Measurements from ENCODE around the gene SYNGAP1.
"Not testable (repeated sequence)": the region's sequence is repeated elsewhere in the genome, so short reads cannot be mapped to it uniquely, and the experiment has no call there.

The SYNGAP1 gene

GRCh38 chr6:33399881-33400280, 20.0 kb upstream of the SYNGAP1 start:
- in situ Hi-C loops (cut with MboI; ENCODE audit: low sequenced_read_pairs) = not testable (repeated sequence)

- in situ Hi-C loops (cut with MboI; ENCODE audit: low sequenced_read_pairs) = no loop called here
Measured at GRCh38 chr6:33404884-33405283, 15.0 kb upstream of the SYNGAP1 start.

GRCh38 chr6:33405386-33405940, 14.4 kb upstream of the SYNGAP1 start:
- in situ Hi-C loops (cut with MboI; ENCODE audit: low sequenced_read_pairs) = no loop called here

GRCh38 chr6:33406126-33406525, 13.7 kb upstream of the SYNGAP1 start:
- in situ Hi-C loops (cut with MboI; ENCODE audit: low sequenced_read_pairs) = no loop called here

- in situ Hi-C loops (cut with MboI; ENCODE audit: low sequenced_read_pairs) = no loop called here
Measured at GRCh38 chr6:33407132-33407718, 12.6 kb upstream of the SYNGAP1 start.

- in situ Hi-C loops (cut with MboI; ENCODE audit: low sequenced_read_pairs) = no loop called here
Measured at GRCh38 chr6:33410050-33410710, 9.7 kb upstream of the SYNGAP1 start.

- in situ Hi-C loops (cut with MboI; ENCODE audit: low sequenced_read_pairs) = no loop called here
Measured at GRCh38 chr6:33410711-33411631, 8.9 kb upstream of the SYNGAP1 start, which contains the start of gene PHF1. Gene PHF1, plus strand, starts transcription at chr6:33411014. Its CDS starts 1,250 bp downstream, at chr6:33412264.

GRCh38 chr6:33411632-33412005, 8.2 kb upstream of the SYNGAP1 start:
- in situ Hi-C loops (cut with MboI; ENCODE audit: low sequenced_read_pairs) = no loop called here

- in situ Hi-C loops (cut with MboI; ENCODE audit: low sequenced_read_pairs) = no loop called here
Measured at GRCh38 chr6:33412140-33413009, 7.5 kb upstream of the SYNGAP1 start.

GRCh38 chr6:33413241-33414120, 6.4 kb upstream of the SYNGAP1 start:
- in situ Hi-C loops (cut with MboI; ENCODE audit: low sequenced_read_pairs) = no loop called here

- in situ Hi-C loops (cut with MboI; ENCODE audit: low sequenced_read_pairs) = no loop called here
Measured at GRCh38 chr6:33414592-33415271, 5.1 kb upstream of the SYNGAP1 start.

GRCh38 chr6:33415831-33416230, 4.0 kb upstream of the SYNGAP1 start:
- in situ Hi-C loops (cut with MboI; ENCODE audit: low sequenced_read_pairs) = no loop called here

- in situ Hi-C loops (cut with MboI; ENCODE audit: low sequenced_read_pairs) = no loop called here
Measured at GRCh38 chr6:33416386-33417127, 3.3 kb upstream of the SYNGAP1 start.

- in situ Hi-C loops (cut with MboI; ENCODE audit: low sequenced_read_pairs) = no loop called here
Measured at GRCh38 chr6:33417128-33417902, 2.5 kb upstream of the SYNGAP1 start.

- in situ Hi-C loops (cut with MboI; ENCODE audit: low sequenced_read_pairs) = no loop called here
Measured at GRCh38 chr6:33417903-33418689, 1.8 kb upstream of the SYNGAP1 start, which contains the start of gene CUTA. Gene CUTA, minus strand, starts transcription at chr6:33418107. Its CDS starts 107 bp downstream, at chr6:33418000.

GRCh38 chr6:33418690-33419291, 1.1 kb upstream of the SYNGAP1 start:
- in situ Hi-C loops (cut with MboI; ENCODE audit: low sequenced_read_pairs) = no loop called here

All from HL-60/S4 treated with retinoic acid at 250 ng/mL for 4 days and 3 days (cell line).